T-helper 2 cell treated with Interferon-gamma antibody and Interleukin-4, amounts not matched to agents 100 ng/mL and 5 ng/mL, for 36 hours (primary cell): ENCODE measurements around the gene MPPE1. TPM values are rescaled to one million over a fixed set of nuclear protein-coding genes. Genes with fewer than 3 reads are reported as not detected.
"Not testable (repeated sequence)": the region's sequence is repeated elsewhere in the genome, so short reads cannot be mapped to it uniquely, and the experiment has no call there.

Source experiments
- intact Hi-C: fragments of 100-400 bp; cut with micrococcal nuclease; formaldehyde crosslinking; loops from one replicate; pipeline ENCODE4 v1.15.1; 2023
- total RNA-seq: library from RNA; stranded (reverse); gene quantifications from 2 replicates; pipeline ENCODE4 v1.2.3, GENCODE V29; 2022

Gene MPPE1
- total RNA-seq, 1 donor from 2014 or later, result 58.5 TPM

GRCh38 chr18:11925800-11926481 is 17.8 kb upstream of the MPPE1 start:
- intact Hi-C loops, result no loop called here

GRCh38 chr18:11923450-11923849 is 15.3 kb upstream of the MPPE1 start:
- intact Hi-C loops, result no loop called here

GRCh38 chr18:11919522-11919921 is 11.4 kb upstream of the MPPE1 start:
- intact Hi-C loops, result not testable (repeated sequence)

- intact Hi-C loops, result not testable (repeated sequence)
Measured at GRCh38 chr18:11916880-11917279, 8.8 kb upstream of the MPPE1 start.

GRCh38 chr18:11909591-11910026 is 1.5 kb upstream of the MPPE1 start:
- intact Hi-C loops, result no loop called here

GRCh38 chr18:11909061-11909455 is 941 bp upstream of the MPPE1 start:
- intact Hi-C loops, result no loop called here

GRCh38 chr18:11906926-11907874 is 917 bp downstream of the MPPE1 start:
- intact Hi-C loops, result no loop called here

- intact Hi-C loops, result no loop called here
Measured at GRCh38 chr18:11906176-11906575, 1.9 kb downstream of the MPPE1 start.

- intact Hi-C loops, result no loop called here
Measured at GRCh38 chr18:11905613-11906012, 2.5 kb downstream of the MPPE1 start.

GRCh38 chr18:11902522-11903292 is 5.4 kb downstream of the MPPE1 start:
- intact Hi-C loops, result no loop called here

GRCh38 chr18:11901826-11902438 is 6.2 kb downstream of the MPPE1 start:
- intact Hi-C loops, result no loop called here

GRCh38 chr18:11899063-11899462 is 9.1 kb downstream of the MPPE1 start:
- intact Hi-C loops, result no loop called here

- intact Hi-C loops, result no loop called here
Measured at GRCh38 chr18:11897781-11898180, 10.3 kb downstream of the MPPE1 start.

GRCh38 chr18:11892438-11892837 is 15.7 kb downstream of the MPPE1 start:
- intact Hi-C loops, result not testable (repeated sequence)

GRCh38 chr18:11891737-11892136 is 16.4 kb downstream of the MPPE1 start:
- intact Hi-C loops, result no loop called here

- intact Hi-C loops, result no loop called here
Measured at GRCh38 chr18:11889284-11889683, 18.8 kb downstream of the MPPE1 start.

- intact Hi-C loops, result no loop called here
Measured at GRCh38 chr18:11888726-11889125, 19.4 kb downstream of the MPPE1 start.

GRCh38 chr18:11887328-11888128 is 20.6 kb downstream of the MPPE1 start:
- intact Hi-C loops, result no loop called here

GRCh38 chr18:11886577-11887110 is 21.5 kb downstream of the MPPE1 start:
- intact Hi-C loops, result no loop called here

- intact Hi-C loops, result no loop called here
Measured at GRCh38 chr18:11885278-11885947, 22.7 kb downstream of the MPPE1 start.
